Measurements from ENCODE around the gene ZMIZ1.

- TF ChIP-seq POLR2AphosphoS5 (IDR thresholded peaks at IDR 0.05; ENCODE audit: low read depth, low read length) (no peak), CTCF (IDR thresholded peaks at IDR 0.05) (no peak)
These were observed 93.3 kb downstream of the ZMIZ1 start for GRCh38 chr10:79162022-79162421.
